Tibial nerve (tissue), 3 donors: Measurements from ENCODE around the gene MTUS2.

Source experiments
- POLR2A ChIP-seq, 2 donors: fragments of 450-650 bp; IDR thresholded peaks; one replicate each; pipeline ENCODE4 v1.6.1; 2017; ENCODE audit warnings: antibody characterized with exemption in 2 of 2, mild to moderate bottlenecking in 2 of 2, moderate library complexity in 2 of 2
- TF ChIP-seq, protein P1 (sequence below), 5 experiments: fragments of 200-600 bp in 3 of 5; fragments of 450-650 bp in 2 of 5; sonication (generic) in 3 of 5; IDR thresholded peaks; one replicate each; pipeline ENCODE4 v1.5.1; 2016 to 2019; ENCODE audit warnings: antibody characterized with exemption in 5 of 5, mild to moderate bottlenecking in 3 of 5, moderate library complexity in 2 of 5

DNA sequence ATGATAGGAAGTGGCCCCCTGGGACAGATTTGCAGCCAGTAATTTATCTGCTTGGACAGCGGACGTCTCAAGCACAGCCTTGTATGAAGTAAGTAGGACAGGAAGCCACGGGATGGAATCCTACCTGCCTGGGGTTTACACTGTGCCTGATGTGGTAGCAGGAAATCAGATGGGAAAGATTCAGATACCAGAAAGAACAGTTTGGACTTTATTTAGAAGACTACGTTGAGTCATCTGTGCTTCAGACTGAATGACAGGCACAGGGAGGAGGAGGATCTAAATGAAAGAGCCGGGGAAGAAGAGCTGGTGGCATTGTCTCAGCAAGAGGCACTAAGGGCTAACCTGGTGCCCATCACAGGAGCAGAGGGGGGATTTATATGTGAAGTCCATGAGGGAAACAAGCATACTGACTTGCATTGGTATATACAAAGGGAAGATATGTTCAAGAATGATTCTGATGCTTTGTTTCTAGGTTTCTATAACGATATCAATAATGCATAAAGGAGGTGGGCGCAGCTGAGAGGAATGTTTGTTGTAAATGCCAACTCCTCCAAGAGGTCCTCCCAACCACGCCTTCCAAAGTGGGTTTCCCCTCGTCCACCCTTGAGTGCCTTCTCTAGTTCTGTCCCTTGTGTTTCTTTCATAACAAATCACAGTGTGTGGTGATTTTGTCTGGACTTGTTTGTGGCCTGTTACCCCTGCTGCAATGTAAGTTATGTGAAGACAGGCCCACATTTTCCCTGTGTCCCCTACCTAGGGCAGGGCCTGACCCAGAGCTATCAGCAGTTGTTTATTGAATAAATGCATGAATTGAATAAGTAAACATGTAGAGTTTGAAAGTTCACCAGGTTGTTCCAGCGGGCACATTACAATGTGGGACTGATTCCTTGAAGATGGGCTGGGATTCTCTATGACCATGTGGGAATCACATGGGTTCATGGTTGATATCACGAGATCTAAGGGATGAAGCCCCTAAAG is 446.9 kb downstream of the MTUS2 start:
- TF ChIP-seq, protein P1, sequence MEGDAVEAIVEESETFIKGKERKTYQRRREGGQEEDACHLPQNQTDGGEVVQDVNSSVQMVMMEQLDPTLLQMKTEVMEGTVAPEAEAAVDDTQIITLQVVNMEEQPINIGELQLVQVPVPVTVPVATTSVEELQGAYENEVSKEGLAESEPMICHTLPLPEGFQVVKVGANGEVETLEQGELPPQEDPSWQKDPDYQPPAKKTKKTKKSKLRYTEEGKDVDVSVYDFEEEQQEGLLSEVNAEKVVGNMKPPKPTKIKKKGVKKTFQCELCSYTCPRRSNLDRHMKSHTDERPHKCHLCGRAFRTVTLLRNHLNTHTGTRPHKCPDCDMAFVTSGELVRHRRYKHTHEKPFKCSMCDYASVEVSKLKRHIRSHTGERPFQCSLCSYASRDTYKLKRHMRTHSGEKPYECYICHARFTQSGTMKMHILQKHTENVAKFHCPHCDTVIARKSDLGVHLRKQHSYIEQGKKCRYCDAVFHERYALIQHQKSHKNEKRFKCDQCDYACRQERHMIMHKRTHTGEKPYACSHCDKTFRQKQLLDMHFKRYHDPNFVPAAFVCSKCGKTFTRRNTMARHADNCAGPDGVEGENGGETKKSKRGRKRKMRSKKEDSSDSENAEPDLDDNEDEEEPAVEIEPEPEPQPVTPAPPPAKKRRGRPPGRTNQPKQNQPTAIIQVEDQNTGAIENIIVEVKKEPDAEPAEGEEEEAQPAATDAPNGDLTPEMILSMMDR (IDR thresholded peaks at IDR 0.05), result no peak
- TF ChIP-seq POLR2A (IDR thresholded peaks at IDR 0.05), result no peak
